ENCODE measurements around the gene MEIS2. TPM values are rescaled to one million over a fixed set of nuclear protein-coding genes. Genes with fewer than 3 reads are reported as not detected.
A peak's percentile ranks its signal among the peaks of the same experiment; 100 is the strongest.

The MEIS2 gene
- polyA plus RNA-seq, 1 donor, result 4.2 TPM

GRCh38 chr15:36901012-36901411, 199.3 kb downstream of the MEIS2 start:
- no peak for DNase-seq (ENCODE audit: low read depth)

GRCh38 chr15:36899696-36900095, 200.7 kb downstream of the MEIS2 start:
- DNase-seq (ENCODE audit: low read depth), result no peak

DNA sequence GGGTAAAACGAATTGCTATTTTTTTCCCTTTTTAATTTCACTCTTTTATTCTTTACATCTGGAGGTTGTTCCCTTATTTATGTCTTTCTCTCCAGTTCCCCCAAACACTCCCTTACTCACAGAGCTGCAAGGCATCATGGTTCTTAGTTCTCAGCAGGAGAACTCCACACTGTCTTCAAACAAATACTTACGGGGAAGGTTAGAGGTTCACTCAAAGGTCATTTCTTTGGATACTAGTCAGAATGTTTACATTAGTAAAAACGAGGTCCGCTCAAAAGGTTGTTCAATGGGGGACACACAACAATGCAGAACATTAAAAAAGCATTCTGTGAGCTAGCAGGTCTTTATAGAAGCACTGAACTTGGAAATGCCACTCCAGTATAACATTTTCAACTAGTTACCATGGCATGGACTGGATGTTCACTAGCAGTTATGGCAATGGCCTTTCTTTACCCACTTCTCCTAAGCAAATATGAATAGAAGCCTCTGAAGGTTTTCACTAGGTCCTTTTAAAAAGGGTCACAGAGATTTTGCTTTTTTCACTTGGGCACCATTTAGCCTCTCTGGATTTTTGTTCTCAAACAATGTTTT, 201.7 kb downstream of the MEIS2 start:
- no peak for DNase-seq (ENCODE audit: low read depth)

- no peak for DNase-seq (ENCODE audit: low read depth)
Observed at GRCh38 chr15:36897834-36898233, 202.5 kb downstream of the MEIS2 start.

- no peak for DNase-seq (ENCODE audit: low read depth)
Observed at GRCh38 chr15:36896949-36897348, 203.4 kb downstream of the MEIS2 start.

DNA sequence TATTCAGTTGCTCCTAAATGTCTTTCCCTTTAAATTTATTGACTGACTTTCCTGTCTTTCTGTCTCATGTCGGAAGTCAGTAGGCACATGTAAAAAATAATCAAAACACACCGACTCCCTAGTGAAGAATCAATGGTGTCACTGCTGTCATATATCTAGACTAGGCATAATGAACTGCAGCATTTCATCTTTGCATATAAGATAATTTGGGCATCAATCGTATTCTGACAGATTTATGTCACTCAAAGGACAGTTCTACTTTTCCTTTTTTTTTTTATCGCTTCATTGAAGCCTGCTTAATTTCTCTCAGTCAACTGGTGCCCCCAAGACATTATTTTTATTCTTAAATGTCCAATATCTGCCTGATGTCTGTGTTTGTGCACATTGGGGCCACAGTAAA, 206.3 kb downstream of the MEIS2 start:
- no peak for DNase-seq (ENCODE audit: low read depth)

DNA sequence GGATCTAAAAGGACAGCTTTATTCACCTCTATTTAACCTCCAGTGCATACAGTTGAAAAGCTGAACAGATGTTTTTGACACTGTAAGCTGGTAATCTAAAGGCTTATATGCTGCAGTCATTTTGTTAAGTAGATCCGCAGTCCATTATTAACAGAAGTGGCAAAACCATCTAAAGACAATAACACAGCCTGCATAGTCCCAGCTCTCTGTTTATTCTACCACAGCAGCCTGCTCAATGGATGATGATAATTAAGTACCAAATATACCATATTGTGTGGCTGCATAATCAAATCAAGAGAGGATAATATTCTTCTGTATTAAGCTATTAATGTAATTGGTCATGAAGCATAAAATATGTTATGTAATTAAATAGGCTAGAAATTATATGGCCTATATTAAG, 207.1 kb downstream of the MEIS2 start:
- no peak for DNase-seq (ENCODE audit: low read depth)

DNA sequence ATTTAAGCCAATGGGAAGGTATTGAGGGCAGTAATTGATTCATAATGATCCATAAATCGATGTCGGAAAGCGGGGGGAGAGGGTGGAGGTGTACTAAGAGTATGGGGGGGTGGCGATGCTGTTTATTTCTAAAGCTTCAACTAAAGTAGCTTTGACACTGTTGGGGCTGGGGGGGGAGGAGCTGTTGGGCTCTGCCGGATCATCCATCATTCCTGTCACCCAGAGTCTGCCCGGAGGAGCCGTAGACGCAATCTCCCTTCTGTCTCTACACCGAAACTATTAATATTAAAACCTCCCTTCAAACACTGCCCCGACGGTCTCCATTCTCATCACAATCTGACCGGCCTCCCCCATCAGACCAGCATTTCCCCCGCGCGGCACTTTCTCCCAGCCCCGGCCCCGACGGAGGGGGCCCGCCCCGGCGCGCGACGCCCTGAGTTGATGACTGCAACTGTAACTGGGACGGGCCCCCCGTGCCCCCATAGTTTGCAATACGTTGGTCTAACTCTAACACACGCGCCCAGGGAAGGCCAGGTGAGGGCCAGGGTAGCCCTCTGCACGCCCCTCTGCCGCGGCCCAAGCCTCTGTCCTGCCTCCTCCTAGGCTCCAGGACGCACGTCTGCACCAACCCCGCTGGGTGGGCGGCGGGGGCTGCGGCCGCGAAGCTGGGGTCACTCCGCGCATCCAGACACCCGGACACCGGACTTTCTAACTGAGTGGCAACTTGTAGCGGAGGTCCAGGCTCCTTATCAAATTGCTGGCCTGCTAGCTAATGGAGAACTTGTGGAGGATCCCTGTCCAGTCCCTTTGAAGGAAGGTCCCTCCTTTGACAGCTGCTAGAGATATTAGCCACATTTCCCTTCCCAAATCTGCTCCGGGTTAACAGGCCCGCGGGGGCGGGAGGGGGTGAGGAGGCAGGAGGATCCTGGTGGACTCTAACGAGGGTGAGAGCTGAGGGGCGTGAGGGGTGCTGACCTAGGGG, 212.0 kb downstream of the MEIS2 start:
- DNase-seq (ENCODE audit: low read depth), result no peak

DNA sequence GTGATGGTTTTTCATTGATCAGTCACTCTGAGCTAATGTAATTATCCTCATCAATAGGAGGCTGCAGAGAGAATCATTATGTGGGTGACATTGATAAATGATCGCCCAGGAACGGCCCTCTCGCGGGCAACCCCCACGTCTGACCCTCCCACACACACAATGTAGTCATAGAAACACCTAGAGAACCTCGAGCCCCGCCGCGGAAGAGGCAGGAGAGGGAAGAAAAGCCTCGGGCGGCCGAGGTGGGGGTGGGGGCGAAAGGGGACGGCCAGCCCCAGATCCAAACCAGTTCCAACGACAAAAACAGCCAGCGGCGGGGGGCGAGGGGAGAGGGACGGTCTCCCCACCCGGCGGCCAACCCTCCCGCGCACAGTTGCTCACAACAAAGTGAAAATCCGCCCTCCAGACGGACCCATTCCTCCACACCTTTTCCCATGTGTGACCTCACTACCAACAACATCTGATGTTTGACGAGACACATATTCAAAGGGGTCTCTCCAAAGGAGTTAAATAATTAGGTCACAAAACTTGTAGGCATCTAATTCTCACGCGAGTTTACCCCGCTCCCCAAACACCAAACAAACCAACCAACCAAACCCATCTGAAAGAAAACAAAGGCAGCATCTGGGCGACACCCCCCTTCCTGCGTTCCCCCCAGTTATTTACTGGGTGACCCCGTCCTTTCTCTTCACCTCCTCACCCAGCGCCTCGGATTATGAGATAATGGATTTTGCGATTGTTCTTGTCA, 213.0 kb downstream of the MEIS2 start:
- no peak for DNase-seq (ENCODE audit: low read depth)

- no peak for DNase-seq (ENCODE audit: low read depth)
Observed at GRCh38 chr15:36886701-36887100, 213.6 kb downstream of the MEIS2 start.

DNA sequence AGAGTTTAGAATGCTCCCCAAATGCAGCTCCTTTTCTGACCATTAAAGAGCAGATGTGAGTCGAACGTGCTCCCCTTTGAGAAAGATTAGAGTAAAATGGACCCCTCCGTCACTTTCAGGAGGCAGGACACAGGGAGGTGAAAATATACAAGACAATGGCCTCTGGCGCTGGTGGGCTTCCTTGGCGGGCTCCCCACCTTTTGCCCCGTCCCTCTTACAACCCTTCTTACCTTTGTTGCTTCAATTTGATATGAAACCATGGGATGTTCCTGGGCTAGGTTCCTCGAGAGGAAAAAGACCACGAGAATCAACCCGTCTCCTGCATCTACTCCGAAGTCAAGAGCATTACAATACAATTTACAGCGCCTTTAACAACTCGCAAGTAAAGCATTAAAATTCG, 214.2 kb downstream of the MEIS2 start:
- DNase-seq (ENCODE audit: low read depth), result no peak

GRCh38 chr15:36885771-36886170, 214.6 kb downstream of the MEIS2 start:
- DNase-seq (ENCODE audit: low read depth), result no peak

DNA sequence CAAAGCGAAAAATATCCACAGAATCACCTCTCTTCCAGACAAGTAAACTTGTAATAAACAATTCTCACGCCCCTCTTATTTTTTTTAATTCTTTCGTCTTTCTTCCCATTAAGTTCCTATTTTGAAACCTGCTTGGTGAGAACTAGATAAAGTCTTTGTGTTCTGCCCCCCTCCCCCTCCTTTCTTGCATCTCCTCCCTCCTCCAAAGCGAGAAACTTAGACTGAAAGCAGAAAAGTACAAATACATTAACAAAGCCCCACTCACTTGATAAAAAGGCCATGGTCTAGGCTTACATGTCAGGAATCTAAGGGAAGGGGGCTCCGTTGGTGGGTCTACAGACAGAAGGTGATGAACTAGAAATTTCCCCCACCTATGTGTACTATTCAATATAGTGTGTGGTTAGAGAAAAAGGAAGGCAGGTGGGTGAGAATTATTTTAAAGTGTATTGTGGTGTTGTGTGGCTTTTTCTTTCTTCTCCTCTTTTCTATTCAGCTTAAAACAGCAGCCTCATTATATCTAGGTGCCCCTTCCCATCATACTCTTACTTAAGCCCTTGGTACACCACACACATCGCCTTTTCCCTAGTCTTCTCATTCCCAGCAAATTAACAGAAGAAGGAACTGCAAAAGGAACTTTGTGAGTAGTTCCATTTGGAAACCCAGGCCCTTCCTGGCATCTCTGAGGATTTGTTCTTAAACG, 215.3 kb downstream of the MEIS2 start:
- no peak for DNase-seq (ENCODE audit: low read depth)

- DNase-seq (ENCODE audit: low read depth), result no peak
Observed at GRCh38 chr15:36884518-36884875, 215.9 kb downstream of the MEIS2 start.

DNA sequence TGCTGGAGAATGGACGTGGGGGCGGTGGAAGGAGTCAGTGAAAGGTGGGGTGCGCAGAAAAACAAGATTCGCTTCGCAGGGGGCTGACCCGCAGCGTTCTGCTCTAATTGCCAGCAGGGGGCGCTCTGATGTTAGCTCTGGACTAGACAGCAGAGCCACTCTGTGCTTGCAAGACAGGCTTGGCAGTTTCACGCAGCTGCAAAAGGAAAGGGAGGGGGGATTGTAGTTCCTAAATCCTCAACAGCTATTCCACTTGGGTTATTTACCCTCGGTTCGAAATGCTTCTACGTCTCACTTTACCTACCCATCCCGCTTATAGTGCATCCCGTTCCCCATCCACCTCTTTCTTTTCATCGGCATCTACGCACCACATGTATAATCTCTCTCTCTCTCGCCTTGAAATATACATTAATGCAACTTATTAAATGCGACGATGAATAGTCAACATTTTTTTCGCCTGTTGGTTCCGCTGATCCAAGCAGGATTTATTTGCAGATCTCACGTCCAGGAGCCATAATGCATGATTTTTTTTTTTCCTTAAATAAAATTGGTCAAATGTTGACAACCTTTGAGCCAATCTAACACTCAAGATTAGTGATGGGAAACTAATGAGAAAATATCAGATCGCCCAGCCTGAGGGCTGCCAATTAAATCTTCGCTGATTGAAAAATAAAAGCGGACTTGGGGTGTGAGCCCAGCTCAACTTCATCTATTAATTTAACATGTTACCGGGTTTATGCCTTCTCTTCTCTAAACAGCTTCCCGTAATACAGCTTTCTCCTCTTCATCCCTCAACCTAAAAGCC, 216.4 kb downstream of the MEIS2 start:
- peak; percentile 77 for DNase-seq (ENCODE audit: low read depth)

GRCh38 chr15:36882487-36883131, 217.7 kb downstream of the MEIS2 start:
- no peak for DNase-seq (ENCODE audit: low read depth)

DNA sequence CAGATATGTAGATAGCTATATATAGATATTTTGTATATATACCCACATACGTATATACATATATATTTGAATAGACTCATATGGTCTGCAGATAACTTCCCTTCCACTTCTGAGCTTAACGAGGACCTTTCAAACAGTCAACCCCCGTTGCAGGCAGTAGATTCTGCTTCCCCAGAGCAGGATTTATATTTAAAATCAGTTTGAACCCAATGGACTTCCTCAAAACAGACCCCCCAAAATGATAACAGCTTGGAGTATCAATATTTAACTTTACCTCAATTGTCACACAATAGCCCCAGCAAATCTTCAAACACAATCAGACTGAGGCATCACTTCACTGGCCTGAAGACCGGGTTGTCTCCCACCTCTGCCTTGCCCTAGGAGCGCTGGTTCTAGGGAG, 218.3 kb downstream of the MEIS2 start:
- no peak for DNase-seq (ENCODE audit: low read depth)

GRCh38 chr15:36881516-36881915, 218.8 kb downstream of the MEIS2 start:
- no peak for DNase-seq (ENCODE audit: low read depth)

- DNase-seq (ENCODE audit: low read depth), result no peak
Observed at GRCh38 chr15:36880913-36881460, 219.4 kb downstream of the MEIS2 start.

DNA sequence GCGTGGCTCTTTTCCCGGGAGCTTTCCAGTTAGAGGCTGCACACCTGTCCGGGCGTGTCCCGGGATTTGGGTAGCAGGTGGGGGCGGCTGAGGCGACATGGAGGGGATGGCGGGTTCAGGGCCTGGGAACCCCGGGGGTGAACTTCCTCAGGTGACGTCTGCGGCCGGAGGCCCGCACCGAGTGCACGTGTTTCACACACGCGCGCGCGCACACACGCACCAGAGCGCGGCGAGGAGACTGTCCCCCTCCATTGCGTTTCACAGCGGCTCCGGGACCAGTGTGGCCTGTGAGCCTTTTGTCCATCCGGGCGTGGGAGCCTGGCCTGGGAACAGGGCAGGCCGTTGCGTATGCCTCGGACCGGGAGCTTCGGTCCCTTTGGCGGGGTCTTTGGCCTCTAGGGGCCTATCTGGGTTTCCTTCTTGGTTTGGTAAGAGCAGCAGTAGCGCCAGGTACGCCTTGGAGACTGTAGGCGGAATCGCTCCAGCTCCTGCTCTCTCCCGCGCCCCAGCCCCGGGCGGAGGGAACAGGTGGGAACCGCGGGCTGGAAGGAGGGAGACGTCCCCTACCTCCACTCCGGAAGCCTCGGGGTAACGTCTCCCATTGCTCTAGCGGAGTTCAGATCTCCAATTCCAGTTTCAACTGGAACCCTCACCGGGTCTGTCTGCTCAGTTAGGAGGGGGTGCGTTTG, 220.0 kb downstream of the MEIS2 start:
- no peak for DNase-seq (ENCODE audit: low read depth)
